Fibroblast of lung (primary cell): ENCODE results near the gene TXNDC16. TPM values are rescaled to one million over a fixed set of nuclear protein-coding genes. Genes with fewer than 3 reads are reported as not detected.

Experiments
- DNase-seq, 2 donors: peaks; one replicate each; pipeline versions ENCODE4 v3.0.0 to v3.0.0-alpha.2; 2010; ENCODE audit warnings: low read depth in 2 of 2
- H2AFZ ChIP-seq: 2 replicates; pipeline ENCODE4 v1.5.1; 2012; ENCODE audit warnings: low read length, control low read depth, inconsistent platforms
- H3K27ac ChIP-seq: 2 replicates; pipeline ENCODE4 v1.5.1; 2011; ENCODE audit warnings: low read length, control low read depth; ENCODE audit not compliant: insufficient read depth
- H3K27me3 ChIP-seq: 2 replicates; pipeline ENCODE4 v1.5.1; 2011; ENCODE audit warnings: mild to moderate bottlenecking, low read length; ENCODE audit not compliant: control insufficient read depth, insufficient read depth
- H3K36me3 ChIP-seq: 2 replicates; pipeline ENCODE4 v1.5.1; 2011; ENCODE audit warnings: low read length; ENCODE audit not compliant: control insufficient read depth, insufficient read depth
- H3K4me1 ChIP-seq: 2 replicates; pipeline ENCODE4 v1.5.1; 2011; ENCODE audit warnings: low read length; ENCODE audit not compliant: control insufficient read depth, insufficient read depth; ENCODE audit errors: extremely low read depth
- H3K4me2 ChIP-seq: 2 replicates; pipeline ENCODE4 v1.5.1; 2011; ENCODE audit warnings: low read length, control low read depth; ENCODE audit not compliant: insufficient read depth; ENCODE audit errors: extremely low read depth
- H3K4me3 ChIP-seq, 4 experiments: fragments of 200-600 bp in 1 of 4; sonication (generic) in 1 of 4; replicated peaks in 1 of 4; 2 replicates each; pipeline ENCODE4 v1.5.1; 2011 to 2016; ENCODE audit warnings: low read length in 4 of 4, low read depth in 3 of 4, mild to moderate bottlenecking in 3 of 4, control low read depth in 2 of 4, inconsistent platforms in 1 of 4, mixed read lengths in 1 of 4; ENCODE audit not compliant: insufficient read depth in 1 of 4; ENCODE audit errors: control extremely low read depth in 1 of 4
- H3K79me2 ChIP-seq: 2 replicates; pipeline ENCODE4 v1.5.1; 2012; ENCODE audit warnings: mild to moderate bottlenecking, low read length, inconsistent platforms; ENCODE audit not compliant: control insufficient read depth, insufficient read depth
- H3K9ac ChIP-seq: 2 replicates; pipeline ENCODE4 v1.5.1; 2011; ENCODE audit warnings: mild to moderate bottlenecking, low read length, control low read depth; ENCODE audit not compliant: insufficient read depth
- H3K9me3 ChIP-seq: 2 replicates; pipeline ENCODE4 v1.5.1; 2012; ENCODE audit warnings: low read depth, low read length; ENCODE audit not compliant: control insufficient read depth, insufficient read depth
- H4K20me1 ChIP-seq: 2 replicates; pipeline ENCODE4 v1.5.1; 2011; ENCODE audit warnings: low read length; ENCODE audit not compliant: control insufficient read depth, insufficient read depth; ENCODE audit errors: extremely low read depth
- EZH2 ChIP-seq: IDR thresholded peaks from 2 replicates; pipeline ENCODE4 v1.5.1; 2012; ENCODE audit warnings: low read length, control low read depth, mild to moderate bottlenecking; ENCODE audit errors: missing control alignments
- polyA minus RNA-seq: library from RNA; depleted of rRNA, polyadenylated mRNA; stranded (reverse); fragments of >200 nt; gene quantifications from 2 replicates; pipeline ENCODE4 v1.2.3, GENCODE V29; 2011; ENCODE audit warnings: low replicate concordance
- polyA plus RNA-seq, 2 donors: library from polyadenylated mRNA; depleted of rRNA in 1 of 2; stranded (reverse) in 1 of 2; unstranded in 1 of 2; fragments of >200 nt; gene quantifications; 2 replicates each; pipeline ENCODE4 v1.2.1, GENCODE V29; 2011 to 2012; ENCODE audit warnings: missing spikeins in 1 of 2
- total RNA-seq: library from RNA; depleted of rRNA; stranded (reverse); fragments of >200 nt; gene quantifications from 2 replicates; pipeline ENCODE4 v1.2.1, GENCODE V29; 2014
- TF ChIP-seq, protein P1 (sequence below), 2 donors: IDR thresholded peaks in 1 of 2; conservative IDR thresholded peaks in 1 of 2; 1 replicate in 1 of 2; 2 replicates in 1 of 2; pipeline ENCODE4 v1.5.1; 2011 to 2012; ENCODE audit warnings: low read length in 2 of 2, control low read depth in 1 of 2, inconsistent platforms in 1 of 2, low read depth in 1 of 2, mild to moderate bottlenecking in 1 of 2

The TXNDC16 gene, protein sequence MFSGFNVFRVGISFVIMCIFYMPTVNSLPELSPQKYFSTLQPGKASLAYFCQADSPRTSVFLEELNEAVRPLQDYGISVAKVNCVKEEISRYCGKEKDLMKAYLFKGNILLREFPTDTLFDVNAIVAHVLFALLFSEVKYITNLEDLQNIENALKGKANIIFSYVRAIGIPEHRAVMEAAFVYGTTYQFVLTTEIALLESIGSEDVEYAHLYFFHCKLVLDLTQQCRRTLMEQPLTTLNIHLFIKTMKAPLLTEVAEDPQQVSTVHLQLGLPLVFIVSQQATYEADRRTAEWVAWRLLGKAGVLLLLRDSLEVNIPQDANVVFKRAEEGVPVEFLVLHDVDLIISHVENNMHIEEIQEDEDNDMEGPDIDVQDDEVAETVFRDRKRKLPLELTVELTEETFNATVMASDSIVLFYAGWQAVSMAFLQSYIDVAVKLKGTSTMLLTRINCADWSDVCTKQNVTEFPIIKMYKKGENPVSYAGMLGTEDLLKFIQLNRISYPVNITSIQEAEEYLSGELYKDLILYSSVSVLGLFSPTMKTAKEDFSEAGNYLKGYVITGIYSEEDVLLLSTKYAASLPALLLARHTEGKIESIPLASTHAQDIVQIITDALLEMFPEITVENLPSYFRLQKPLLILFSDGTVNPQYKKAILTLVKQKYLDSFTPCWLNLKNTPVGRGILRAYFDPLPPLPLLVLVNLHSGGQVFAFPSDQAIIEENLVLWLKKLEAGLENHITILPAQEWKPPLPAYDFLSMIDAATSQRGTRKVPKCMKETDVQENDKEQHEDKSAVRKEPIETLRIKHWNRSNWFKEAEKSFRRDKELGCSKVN
- total RNA-seq (3.0 and 5.1 TPM in 2 replicates), polyA plus RNA-seq (2.5 and 6.6 TPM in 2 replicates), polyA minus RNA-seq (0.20 and 2.1 TPM in 2 replicates)
- polyA plus RNA-seq (2012) = 1.9 and 3.9 TPM in 2 replicates

DNA sequence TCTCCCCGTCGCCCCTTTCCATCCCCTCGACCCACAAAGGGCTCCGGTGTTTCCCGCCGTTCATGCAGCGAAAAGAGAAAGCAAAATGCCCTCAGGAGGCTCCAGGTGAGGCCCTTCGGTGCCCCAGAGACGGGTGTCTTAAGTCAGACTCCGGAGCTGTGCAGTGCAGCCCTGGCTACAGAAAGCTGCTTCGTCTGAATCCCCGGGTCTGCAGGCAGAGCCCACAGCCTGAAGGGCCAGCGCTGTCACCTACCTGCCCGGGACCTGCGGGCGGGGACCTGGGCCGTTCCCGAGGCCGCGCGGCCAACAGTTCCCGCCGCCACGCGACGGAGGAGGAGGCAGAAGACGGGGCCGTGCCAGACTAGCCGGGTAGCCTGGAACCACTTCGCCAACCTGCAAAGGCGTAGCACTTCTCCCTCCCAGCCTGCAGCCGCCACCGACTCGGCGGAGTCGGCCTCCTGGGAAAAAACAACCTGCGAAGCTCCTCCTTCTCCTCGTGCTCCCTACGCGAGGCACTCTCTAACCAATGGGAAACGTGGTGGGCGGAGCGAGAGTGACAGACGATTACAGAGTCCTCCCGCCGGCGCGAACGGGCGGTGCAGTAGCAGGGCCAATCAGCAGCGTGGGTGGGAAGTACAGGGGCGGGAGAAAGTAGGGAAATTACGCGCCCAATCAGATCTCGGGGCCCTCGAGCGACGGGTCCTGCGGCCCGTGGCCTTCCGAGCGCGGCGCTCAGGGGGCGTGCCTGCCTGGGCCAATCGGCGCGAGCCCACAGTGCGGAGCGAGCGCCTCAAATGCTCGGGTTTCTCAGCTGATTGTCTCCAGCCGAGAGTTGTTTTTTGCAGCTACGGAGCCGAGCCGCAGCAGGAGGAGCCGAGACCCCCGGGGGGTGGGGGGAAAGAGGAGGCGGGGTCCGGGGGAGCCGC, at the start of gene TXNDC16, which contains the start of gene GPR137C:
TXNDC16 (minus strand) TSS at position 443 of the 926 bp plus-strand sequence. CDS start 8,948 bp downstream, outside the sequence.
GPR137C (plus strand) TSS at position 774 of the 926 bp plus-strand sequence. CDS start 312 bp downstream, outside the sequence.
- no peaks in the 10 kb centered on the region for H3K9me3 ChIP-seq
- no peaks in the 10 kb centered on the region for H3K79me2 ChIP-seq
- H3K4me2 ChIP-seq = peak within 1 kb of the TSS; percentile 98
- peaks cover 2% of the 10 kb centered on the region for H3K4me1 ChIP-seq
- H3K4me3 ChIP-seq = peak within 1 kb of the TSS; percentile 73 to 77 (median 76)
- peak; percentile 99 for DNase-seq
- peak within 1 kb of the TSS; percentile 95 for H2AFZ ChIP-seq
- no peaks in the 10 kb centered on the region for H4K20me1 ChIP-seq
- H3K9ac ChIP-seq = peak within 1 kb of the TSS; percentile 41
- peak within 1 kb of the TSS; percentile 65 for H3K27ac ChIP-seq
- no peaks in the 10 kb centered on the region for H3K27me3 ChIP-seq
- no peaks in the 10 kb centered on the region for H3K36me3 ChIP-seq
- TF ChIP-seq, protein P1, sequence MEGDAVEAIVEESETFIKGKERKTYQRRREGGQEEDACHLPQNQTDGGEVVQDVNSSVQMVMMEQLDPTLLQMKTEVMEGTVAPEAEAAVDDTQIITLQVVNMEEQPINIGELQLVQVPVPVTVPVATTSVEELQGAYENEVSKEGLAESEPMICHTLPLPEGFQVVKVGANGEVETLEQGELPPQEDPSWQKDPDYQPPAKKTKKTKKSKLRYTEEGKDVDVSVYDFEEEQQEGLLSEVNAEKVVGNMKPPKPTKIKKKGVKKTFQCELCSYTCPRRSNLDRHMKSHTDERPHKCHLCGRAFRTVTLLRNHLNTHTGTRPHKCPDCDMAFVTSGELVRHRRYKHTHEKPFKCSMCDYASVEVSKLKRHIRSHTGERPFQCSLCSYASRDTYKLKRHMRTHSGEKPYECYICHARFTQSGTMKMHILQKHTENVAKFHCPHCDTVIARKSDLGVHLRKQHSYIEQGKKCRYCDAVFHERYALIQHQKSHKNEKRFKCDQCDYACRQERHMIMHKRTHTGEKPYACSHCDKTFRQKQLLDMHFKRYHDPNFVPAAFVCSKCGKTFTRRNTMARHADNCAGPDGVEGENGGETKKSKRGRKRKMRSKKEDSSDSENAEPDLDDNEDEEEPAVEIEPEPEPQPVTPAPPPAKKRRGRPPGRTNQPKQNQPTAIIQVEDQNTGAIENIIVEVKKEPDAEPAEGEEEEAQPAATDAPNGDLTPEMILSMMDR (conservative IDR thresholded peaks at IDR 0.05 in 1 of 2, IDR thresholded peaks at IDR 0.05 in 1 of 2; ENCODE audit: low read depth in 1 of 2, low read length in 2 of 2) = no peak
- no peak for TF ChIP-seq EZH2

DNA sequence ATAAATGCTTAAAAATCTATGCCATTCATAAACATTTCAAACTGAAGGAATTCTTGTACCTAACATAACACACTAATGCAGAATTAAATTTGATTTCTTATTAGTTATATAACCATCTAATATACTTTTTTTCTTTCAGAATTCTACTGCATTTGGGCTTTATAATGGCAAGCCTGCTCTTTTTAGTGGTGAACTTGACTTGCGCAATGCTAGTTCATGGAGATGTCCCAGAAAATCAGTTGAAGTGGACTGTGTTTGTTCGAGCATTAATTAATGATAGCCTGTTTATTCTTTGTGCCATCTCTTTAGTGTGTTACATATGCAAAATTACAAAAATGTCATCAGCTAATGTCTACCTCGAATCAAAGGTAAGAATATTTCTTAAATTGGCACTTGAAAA, 47.7 kb upstream of the TXNDC16 start:
- Histone ChIP-seq H3K9me3 (no peaks in the 10 kb centered on the region), H3K36me3 (no peaks in the 10 kb centered on the region), H3K27me3 (no peaks in the 10 kb centered on the region), H3K4me1 (no peaks in the 10 kb centered on the region), H3K4me2 (no peak overlapping the region), H3K4me3 (no peak overlapping the region), H2AFZ (no peak overlapping the region), H3K9ac (no peak overlapping the region), H4K20me1 (no peaks in the 10 kb centered on the region), H3K27ac (no peak overlapping the region), H3K79me2 (no peaks in the 10 kb centered on the region)
- DNase-seq = no peak
- TF ChIP-seq, protein P1 (conservative IDR thresholded peaks at IDR 0.05 in 1 of 2, IDR thresholded peaks at IDR 0.05 in 1 of 2; ENCODE audit: low read depth in 1 of 2, low read length in 2 of 2) = no peak
- no peak for TF ChIP-seq EZH2
